OCI-LY3 (cell line): ENCODE results near the gene BCL10.

Experiments
- H2AFZ ChIP-seq: fragments of 200-600, 300-600 bp; shearing (Covaris generic); 2 replicates; pipeline ENCODE4 v1.6.0; 2014; ENCODE audit warnings: antibody characterized with exemption, low read depth, low read length
- H3K27ac ChIP-seq: fragments of 200-600, 300-600 bp; sonication (generic); 2 replicates; pipeline ENCODE4 v1.5.1; 2014; ENCODE audit warnings: mild to moderate bottlenecking, low read length, moderate library complexity, mixed read lengths
- H3K27me3 ChIP-seq: fragments of 200-600, 300-600 bp; sonication (generic); 2 replicates; pipeline ENCODE4 v1.6.1; 2014; ENCODE audit warnings: low read depth, low read length, mixed read lengths
- H3K36me3 ChIP-seq: fragments of 200-600, 300-600 bp; sonication (generic); replicated peaks from 2 replicates; pipeline ENCODE3; 2014; ENCODE audit warnings: low read depth, low read length, mixed read lengths
- H3K4me1 ChIP-seq: fragments of 300-600, 200-600 bp; sonication (generic); 2 replicates; pipeline ENCODE4 v1.6.1; 2014; ENCODE audit warnings: low read length, mixed read lengths
- H3K4me2 ChIP-seq: fragments of 200-600, 300-600 bp; sonication (generic); 2 replicates; pipeline ENCODE4 v1.6.1; 2014; ENCODE audit warnings: low read length, mixed read lengths
- H3K4me3 ChIP-seq: fragments of 300-600, 200-600 bp; sonication (generic); 2 replicates; pipeline ENCODE4 v1.5.1; 2014; ENCODE audit warnings: antibody characterized with exemption, mild to moderate bottlenecking, low read length, moderate library complexity
- H3K79me2 ChIP-seq: fragments of 300-600, 200-600 bp; shearing (Covaris generic); 2 replicates; pipeline ENCODE4 v1.6.1; 2014; ENCODE audit warnings: mild to moderate bottlenecking, low read length, mixed read lengths
- H3K9ac ChIP-seq: fragments of 300-600, 200-600 bp; shearing (Covaris generic); 2 replicates; pipeline ENCODE4 v1.6.0; 2014; ENCODE audit warnings: mild to moderate bottlenecking, low read length, moderate library complexity
- H3K9me3 ChIP-seq: fragments of 200-600, 300-600 bp; shearing (Covaris generic); 2 replicates; pipeline ENCODE4 v1.6.1; 2014; ENCODE audit warnings: low read length, mixed read lengths; ENCODE audit not compliant: insufficient read depth
- H4K20me1 ChIP-seq: fragments of 200-600, 300-600 bp; sonication (generic); 2 replicates; pipeline ENCODE4 v1.6.1; 2016; ENCODE audit warnings: low read length, mixed read lengths; ENCODE audit not compliant: insufficient read depth
- CTCF ChIP-seq: fragments of 200-600, 300-600 bp; sonication (generic); IDR thresholded peaks from 2 replicates; pipeline ENCODE4 v1.5.1; 2014; ENCODE audit warnings: antibody characterized with exemption, low read length, low read depth
- EZH2phosphoT487 ChIP-seq: fragments of 200-600 bp; shearing (Covaris generic); IDR thresholded peaks from 2 replicates; pipeline ENCODE4 v1.6.1; 2018; ENCODE audit warnings: antibody characterized with exemption, mixed run types, low read depth

Gene BCL10

DNA sequence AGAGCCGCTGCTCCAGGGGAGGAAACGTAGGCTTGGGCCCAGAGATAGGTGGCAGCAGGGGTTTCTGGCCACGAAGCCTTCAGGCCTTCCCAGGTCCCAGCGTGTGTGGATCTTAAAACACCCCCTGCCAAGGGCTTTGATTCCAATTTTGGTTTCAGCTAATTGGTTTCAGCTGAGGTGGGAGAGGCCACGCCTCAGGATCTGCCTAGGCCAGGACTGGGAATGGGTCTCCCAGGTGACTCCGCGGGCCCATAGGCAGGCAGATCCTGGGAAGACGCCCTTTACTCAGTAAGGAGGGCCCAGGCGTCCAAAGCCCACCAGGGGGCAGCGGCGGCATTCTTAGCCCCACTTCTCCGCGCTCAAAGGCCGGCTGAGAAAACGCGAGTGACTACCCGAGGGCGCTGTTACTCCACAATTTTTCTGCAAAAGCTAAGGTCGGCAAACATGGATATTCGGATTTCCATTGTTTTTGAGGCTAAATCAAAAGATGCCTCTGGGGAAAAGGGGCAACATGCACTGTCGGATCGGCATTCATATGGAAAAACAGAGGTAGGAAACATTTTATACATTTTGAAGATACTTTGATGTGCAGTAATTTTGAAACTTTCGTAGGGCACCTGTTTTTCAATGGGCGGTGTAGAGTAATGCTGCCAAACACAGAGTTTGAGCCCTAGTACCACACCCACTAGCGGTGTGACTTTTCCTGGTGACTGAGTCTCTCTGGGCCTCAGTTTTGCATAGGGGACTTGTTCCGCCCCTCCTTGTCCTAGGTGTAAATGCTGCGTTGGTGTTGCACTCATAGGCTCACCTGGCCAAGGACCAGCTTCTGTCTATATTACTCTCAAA is 31.8 kb upstream of the BCL10 start:
- peaks cover 8% of the 10 kb centered on the region for H3K4me1 ChIP-seq
- H2AFZ ChIP-seq: no peak overlapping the region
- peak overlapping the region; percentile 99 for H3K4me2 ChIP-seq
- H3K36me3 ChIP-seq: no peaks in the 10 kb centered on the region
- H4K20me1 ChIP-seq: no peaks in the 10 kb centered on the region
- H3K4me3 ChIP-seq: peak overlapping the region; percentile 76
- no peaks in the 10 kb centered on the region for H3K9me3 ChIP-seq
- no peaks in the 10 kb centered on the region for H3K79me2 ChIP-seq
- peak; percentile 89 for TF ChIP-seq CTCF
- TF ChIP-seq EZH2phosphoT487: no peak
- H3K27me3 ChIP-seq: peaks cover 20% of the 10 kb centered on the region
- H3K9ac ChIP-seq: peak overlapping the region; percentile 14; the same call in 1 of the 2 replicates
- no peak overlapping the region for H3K27ac ChIP-seq

DNA sequence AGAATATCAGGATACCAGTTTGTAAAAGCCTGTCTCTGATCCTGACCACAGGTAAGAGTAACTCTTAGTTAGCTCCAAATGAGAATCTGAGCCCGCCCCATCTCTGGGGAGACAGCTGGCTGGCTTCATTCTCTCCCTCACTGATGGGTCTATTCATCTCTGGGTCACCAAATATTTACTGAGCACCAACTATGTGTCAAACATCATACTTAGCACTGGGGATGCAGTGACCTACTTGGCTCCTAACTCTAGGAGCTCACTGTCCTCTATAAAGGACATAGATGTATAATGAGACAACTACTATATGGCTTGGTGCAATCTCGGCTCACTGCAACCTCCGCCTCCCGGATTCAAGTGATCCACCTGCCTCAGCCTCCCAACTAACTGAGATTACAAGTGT is 29.8 kb upstream of the BCL10 start:
- Histone ChIP-seq H4K20me1 (no peaks in the 10 kb centered on the region), H3K36me3 (no peaks in the 10 kb centered on the region), H3K79me2 (no peaks in the 10 kb centered on the region), H3K9me3 (no peaks in the 10 kb centered on the region), H2AFZ (no peak overlapping the region), H3K27me3 (peaks cover 20% of the 10 kb centered on the region), H3K4me1 (peaks cover 8% of the 10 kb centered on the region), H3K4me2 (no peak overlapping the region), H3K4me3 (no peak overlapping the region), H3K9ac (no peak overlapping the region), H3K27ac (no peak overlapping the region)
- no peak for TF ChIP-seq CTCF
- no peak for TF ChIP-seq EZH2phosphoT487

- Histone ChIP-seq H3K27me3 (0 out of 2 replicates have a peak, but pooled peaks cover 3% of the 10 kb centered on the region), H3K27ac (no peak overlapping the region), H3K9me3 (no peaks in the 10 kb centered on the region), H4K20me1 (no peaks in the 10 kb centered on the region), H3K36me3 (no peaks in the 10 kb centered on the region), H3K4me1 (peaks cover 4% of the 10 kb centered on the region), H3K4me3 (no peak overlapping the region), H2AFZ (no peak overlapping the region), H3K79me2 (no peaks in the 10 kb centered on the region), H3K4me2 (no peak overlapping the region), H3K9ac (no peak overlapping the region)
- no peak for TF ChIP-seq EZH2phosphoT487
Observed at GRCh38 chr1:85303440-85304162, 27.2 kb upstream of the BCL10 start.

- no peaks in the 10 kb centered on the region for H3K79me2 ChIP-seq
- TF ChIP-seq EZH2phosphoT487 (no peak), CTCF (no peak)
- no peaks in the 10 kb centered on the region for H4K20me1 ChIP-seq
- H3K4me1 ChIP-seq: peaks cover 11% of the 10 kb centered on the region
- peaks cover 12% of the 10 kb centered on the region; the same call in 1 of the 2 replicates for H3K27me3 ChIP-seq
- no peak overlapping the region for H2AFZ ChIP-seq
- no peak overlapping the region for H3K4me3 ChIP-seq
- H3K27ac ChIP-seq: no peak overlapping the region
- H3K36me3 ChIP-seq: no peaks in the 10 kb centered on the region
- no peaks in the 10 kb centered on the region for H3K9me3 ChIP-seq
- no peak overlapping the region for H3K9ac ChIP-seq
- no peak overlapping the region for H3K4me2 ChIP-seq
Observed at GRCh38 chr1:85300140-85300539, 23.7 kb upstream of the BCL10 start.
